KOPT-K1 (cell line): Measurements from ENCODE around the gene HMCN2.

Experiments
- H3K27ac ChIP-seq: fragments of 200-600 bp; sonication (generic); 2 replicates; pipeline ENCODE4 v1.5.1; 2016; ENCODE audit warnings: antibody characterized with exemption, mild to moderate bottlenecking, low read depth, low read length; ENCODE audit not compliant: poor library complexity, severe bottlenecking
- H3K36me3 ChIP-seq: fragments of 200-600 bp; sonication (generic); 2 replicates; pipeline ENCODE4 v1.5.1; 2017; ENCODE audit warnings: antibody characterized with exemption, mild to moderate bottlenecking, low read length, moderate library complexity; ENCODE audit not compliant: insufficient read depth
- H3K9me3 ChIP-seq: fragments of 200-600 bp; sonication (generic); 2 replicates; pipeline ENCODE4 v1.5.1; 2017; ENCODE audit warnings: antibody characterized with exemption, low read length, mild to moderate bottlenecking; ENCODE audit not compliant: insufficient read depth, poor library complexity, severe bottlenecking

The HMCN2 gene

DNA sequence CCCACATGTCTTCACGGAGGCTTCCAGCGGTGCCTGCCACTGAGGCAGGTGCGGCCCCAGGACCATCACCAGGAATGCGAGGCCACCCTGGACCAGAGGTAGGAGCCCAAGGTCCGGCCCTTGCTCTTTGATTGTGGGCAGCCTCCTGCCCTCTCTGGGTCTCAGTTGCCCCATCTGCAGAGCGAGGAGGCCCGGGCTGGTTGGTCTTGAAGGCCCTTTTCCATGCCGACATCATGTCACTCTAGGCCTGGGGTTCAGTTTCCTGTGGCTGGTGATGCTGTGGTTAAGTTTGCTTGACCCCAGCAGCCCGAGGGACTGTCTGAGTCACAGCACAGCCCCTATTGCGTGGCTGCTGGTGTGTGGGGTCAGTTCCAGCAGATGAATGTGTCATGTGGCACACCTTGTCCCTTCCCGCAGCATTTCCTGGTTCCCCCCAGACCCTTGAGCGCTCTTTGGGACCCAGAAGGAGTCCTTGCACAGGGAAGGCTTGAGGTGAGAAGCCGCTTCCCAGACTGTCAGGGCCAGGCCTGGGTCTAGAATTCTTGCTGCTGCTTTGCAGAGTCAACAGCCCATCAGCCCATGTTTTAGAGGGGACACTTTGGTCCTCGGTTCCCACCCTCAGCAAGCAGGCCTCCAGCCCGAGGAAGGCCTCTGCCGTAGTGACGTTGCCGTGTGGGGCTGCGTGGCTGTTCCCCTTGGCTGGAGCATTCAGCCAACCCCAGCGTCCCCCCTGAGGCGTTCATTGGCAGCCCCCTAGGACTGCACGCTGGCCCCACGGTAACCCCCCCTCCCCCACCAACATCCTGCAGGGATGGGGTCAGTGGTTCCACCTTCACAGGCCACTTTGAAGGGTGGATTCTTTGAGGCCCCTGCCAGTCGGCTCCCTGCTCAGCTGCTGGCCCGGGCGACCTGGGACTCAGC, 31.0 kb upstream of the HMCN2 start:
- no peak overlapping the region for H3K27ac ChIP-seq
- H3K9me3 ChIP-seq: no peaks in the 10 kb centered on the region
- no peaks in the 10 kb centered on the region for H3K36me3 ChIP-seq

DNA sequence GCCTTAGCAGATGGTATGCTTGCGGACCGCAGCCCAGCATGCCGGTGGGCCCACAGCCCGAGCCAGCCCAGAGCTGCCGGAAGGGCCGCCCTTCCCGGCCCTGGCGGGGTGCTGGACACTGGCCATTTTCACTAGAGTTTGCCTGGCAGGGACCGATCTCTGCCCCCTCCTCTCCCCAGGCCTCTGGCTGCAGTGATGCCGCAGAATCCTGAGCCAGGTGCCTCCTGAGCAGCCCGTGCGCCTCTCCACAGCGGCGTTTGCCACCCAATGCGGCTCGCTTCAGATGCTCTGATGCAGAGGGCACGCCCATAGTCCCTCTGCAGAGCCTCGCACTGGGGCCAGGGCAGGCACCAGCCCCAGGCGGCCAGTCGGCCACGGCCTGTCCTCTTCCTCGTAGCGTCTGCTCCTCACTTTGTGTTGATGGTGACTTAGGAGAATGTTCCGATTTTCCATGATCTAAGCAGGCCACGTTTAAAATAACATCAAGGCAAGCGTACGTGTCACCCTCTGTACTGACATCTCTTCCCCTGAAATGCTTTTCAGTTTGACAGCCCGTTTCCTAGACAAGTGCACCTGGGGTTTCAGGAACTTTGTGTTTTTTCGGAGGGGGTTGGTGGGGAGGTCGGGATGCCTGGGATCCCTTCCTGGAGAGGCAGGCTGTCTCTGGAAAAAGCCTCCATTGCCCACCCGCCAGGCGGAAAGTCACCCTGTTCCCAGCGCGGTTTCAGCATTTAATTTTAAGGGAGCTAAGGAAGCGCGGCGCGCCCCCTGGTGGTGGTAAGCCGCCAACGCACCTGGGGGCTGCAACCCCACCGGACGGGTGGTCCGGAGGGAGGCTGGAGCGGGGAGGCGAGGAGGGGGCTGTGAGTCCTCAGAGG, 29.8 kb upstream of the HMCN2 start:
- Histone ChIP-seq H3K36me3 (no peaks in the 10 kb centered on the region), H3K9me3 (no peaks in the 10 kb centered on the region), H3K27ac (no peak overlapping the region)

- Histone ChIP-seq H3K27ac (no peak overlapping the region), H3K9me3 (no peaks in the 10 kb centered on the region), H3K36me3 (no peaks in the 10 kb centered on the region)
Measured at GRCh38 chr9:130236436-130236985, 29.0 kb upstream of the HMCN2 start.

- Histone ChIP-seq H3K9me3 (no peaks in the 10 kb centered on the region), H3K27ac (no peak overlapping the region), H3K36me3 (no peaks in the 10 kb centered on the region)
Measured at GRCh38 chr9:130237076-130237475, 28.5 kb upstream of the HMCN2 start.

GRCh38 chr9:130237763-130238524, 27.6 kb upstream of the HMCN2 start:
- Histone ChIP-seq H3K36me3 (no peaks in the 10 kb centered on the region), H3K27ac (no peak overlapping the region), H3K9me3 (no peaks in the 10 kb centered on the region)

- Histone ChIP-seq H3K27ac (no peak overlapping the region), H3K9me3 (no peaks in the 10 kb centered on the region), H3K36me3 (no peaks in the 10 kb centered on the region)
Measured at GRCh38 chr9:130239363-130239695, 26.2 kb upstream of the HMCN2 start.

DNA sequence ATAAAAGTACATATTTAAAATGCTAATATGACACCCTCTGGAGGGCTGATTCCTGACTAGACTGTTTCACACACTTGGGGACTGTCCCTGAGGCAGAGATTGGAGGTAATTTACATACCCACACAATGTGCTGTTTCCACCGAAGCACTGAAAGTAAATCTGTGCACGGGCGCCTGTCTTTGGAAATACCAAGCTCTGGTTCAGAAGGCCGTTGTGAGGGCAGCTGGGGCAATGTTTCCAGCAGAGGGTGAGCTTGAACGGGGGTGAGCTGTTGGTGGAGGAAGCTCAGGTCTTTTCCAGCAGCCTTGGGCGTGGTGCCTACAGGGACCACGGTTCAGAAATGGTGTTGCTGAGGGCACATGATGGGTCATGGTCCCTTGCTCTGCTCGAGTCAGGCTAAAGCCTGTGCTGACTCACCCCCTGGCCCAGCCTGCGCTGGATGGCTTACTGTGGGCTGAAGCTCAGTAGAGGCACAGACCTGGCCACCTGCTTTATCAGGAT, 25.8 kb upstream of the HMCN2 start:
- Histone ChIP-seq H3K27ac (no peak overlapping the region), H3K9me3 (no peaks in the 10 kb centered on the region), H3K36me3 (no peaks in the 10 kb centered on the region)

GRCh38 chr9:130240410-130241197, 25.0 kb upstream of the HMCN2 start:
- H3K9me3 ChIP-seq: no peaks in the 10 kb centered on the region
- H3K27ac ChIP-seq: no peak overlapping the region

DNA sequence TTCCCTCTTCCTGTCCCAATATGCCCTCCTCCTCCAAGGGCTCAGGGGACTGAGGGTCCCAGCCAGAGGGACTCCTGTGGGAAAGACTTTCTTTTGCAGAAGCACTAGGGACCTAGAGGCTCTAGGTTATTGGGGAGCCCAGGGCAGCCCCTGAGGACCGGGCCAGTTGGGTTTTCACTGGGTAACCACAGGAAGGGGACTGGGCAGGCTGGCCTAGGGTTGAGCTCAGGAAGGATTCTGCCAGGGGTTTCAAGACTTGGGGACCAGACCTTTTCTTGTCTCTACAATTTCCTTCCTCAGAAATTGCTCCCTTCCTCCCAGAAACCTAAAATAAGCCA, 24.4 kb upstream of the HMCN2 start:
- H3K9me3 ChIP-seq: no peaks in the 10 kb centered on the region
- no peak overlapping the region for H3K27ac ChIP-seq
- H3K36me3 ChIP-seq: no peaks in the 10 kb centered on the region

More at GRCh38 chr9:130240410-130241197, 25.0 kb upstream of the HMCN2 start:
- H3K36me3 ChIP-seq: no peaks in the 10 kb centered on the region

- Histone ChIP-seq H3K36me3 (no peaks in the 10 kb centered on the region), H3K27ac (no peak overlapping the region), H3K9me3 (no peaks in the 10 kb centered on the region)
Measured at GRCh38 chr9:130242270-130243014, 23.1 kb upstream of the HMCN2 start.

- no peaks in the 10 kb centered on the region for H3K36me3 ChIP-seq
- no peak overlapping the region for H3K27ac ChIP-seq
- no peaks in the 10 kb centered on the region for H3K9me3 ChIP-seq
Measured at GRCh38 chr9:130243015-130243881, 22.3 kb upstream of the HMCN2 start.

GRCh38 chr9:130243882-130244170, 21.7 kb upstream of the HMCN2 start:
- no peak overlapping the region for H3K27ac ChIP-seq
- no peaks in the 10 kb centered on the region for H3K9me3 ChIP-seq
- H3K36me3 ChIP-seq: no peaks in the 10 kb centered on the region

- Histone ChIP-seq H3K9me3 (no peaks in the 10 kb centered on the region), H3K27ac (no peak overlapping the region), H3K36me3 (no peaks in the 10 kb centered on the region)
Measured at GRCh38 chr9:130244548-130245165, 20.9 kb upstream of the HMCN2 start.
